ENCODE results near the gene TTC19.

DNA sequence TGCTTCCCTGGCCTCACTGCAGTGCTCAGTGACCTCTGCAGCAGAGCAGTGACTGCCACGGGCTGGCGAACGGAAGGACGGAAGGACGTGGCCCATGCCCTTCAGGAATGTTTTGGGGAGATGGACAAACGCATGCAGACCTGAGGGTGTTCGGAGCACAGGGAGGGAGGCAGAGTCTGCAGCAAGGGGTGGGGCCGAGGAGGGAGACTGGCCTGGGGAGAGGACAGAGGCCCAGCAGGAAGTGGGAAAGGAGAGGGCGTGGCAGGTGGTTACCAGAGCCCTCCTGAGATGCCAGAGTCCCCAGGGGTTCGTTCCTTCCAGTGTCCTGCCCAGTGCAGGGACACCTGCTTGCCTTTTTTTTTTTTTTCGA is 32.8 kb upstream of the TTC19 start:
- TF ChIP-seq, protein P1, sequence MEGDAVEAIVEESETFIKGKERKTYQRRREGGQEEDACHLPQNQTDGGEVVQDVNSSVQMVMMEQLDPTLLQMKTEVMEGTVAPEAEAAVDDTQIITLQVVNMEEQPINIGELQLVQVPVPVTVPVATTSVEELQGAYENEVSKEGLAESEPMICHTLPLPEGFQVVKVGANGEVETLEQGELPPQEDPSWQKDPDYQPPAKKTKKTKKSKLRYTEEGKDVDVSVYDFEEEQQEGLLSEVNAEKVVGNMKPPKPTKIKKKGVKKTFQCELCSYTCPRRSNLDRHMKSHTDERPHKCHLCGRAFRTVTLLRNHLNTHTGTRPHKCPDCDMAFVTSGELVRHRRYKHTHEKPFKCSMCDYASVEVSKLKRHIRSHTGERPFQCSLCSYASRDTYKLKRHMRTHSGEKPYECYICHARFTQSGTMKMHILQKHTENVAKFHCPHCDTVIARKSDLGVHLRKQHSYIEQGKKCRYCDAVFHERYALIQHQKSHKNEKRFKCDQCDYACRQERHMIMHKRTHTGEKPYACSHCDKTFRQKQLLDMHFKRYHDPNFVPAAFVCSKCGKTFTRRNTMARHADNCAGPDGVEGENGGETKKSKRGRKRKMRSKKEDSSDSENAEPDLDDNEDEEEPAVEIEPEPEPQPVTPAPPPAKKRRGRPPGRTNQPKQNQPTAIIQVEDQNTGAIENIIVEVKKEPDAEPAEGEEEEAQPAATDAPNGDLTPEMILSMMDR (IDR thresholded peaks at IDR 0.05 in 4 of 5, conservative IDR thresholded peaks at IDR 0.05 in 1 of 5) = no peak
- no peak for TF ChIP-seq POLR2A (IDR thresholded peaks at IDR 0.05)

All from gastrocnemius medialis (tissue), 4 donors.